GM21515 (cell line): Measurements from ENCODE around the gene LMX1B.

ENCODE experiments used
- ATAC-seq: cut with Tn5 transposase; IDR thresholded peaks from one replicate; pipeline ENCODE4 v1.9.1; 2021; ENCODE audit not compliant: unreplicated experiment

The LMX1B gene

DNA sequence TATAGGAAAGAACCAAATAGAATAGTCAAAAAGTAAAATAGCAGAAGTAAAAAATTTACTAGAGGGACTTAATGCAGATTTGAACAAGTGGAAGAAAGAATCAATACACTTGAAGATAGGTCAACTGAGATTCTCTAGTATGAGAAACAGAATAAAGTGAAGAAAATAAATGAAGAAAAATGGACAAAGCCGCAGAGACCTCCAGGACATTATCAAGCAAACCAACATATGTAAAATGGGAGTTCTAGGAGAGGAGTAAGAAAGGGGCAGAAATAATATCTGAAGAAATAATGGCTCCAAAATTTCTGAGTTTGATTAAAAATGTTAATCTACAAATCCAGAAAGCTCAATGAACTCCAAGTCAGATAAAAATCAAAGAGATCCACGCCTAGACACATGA lies 121.1 kb downstream of the LMX1B start:
- no peak for ATAC-seq

DNA sequence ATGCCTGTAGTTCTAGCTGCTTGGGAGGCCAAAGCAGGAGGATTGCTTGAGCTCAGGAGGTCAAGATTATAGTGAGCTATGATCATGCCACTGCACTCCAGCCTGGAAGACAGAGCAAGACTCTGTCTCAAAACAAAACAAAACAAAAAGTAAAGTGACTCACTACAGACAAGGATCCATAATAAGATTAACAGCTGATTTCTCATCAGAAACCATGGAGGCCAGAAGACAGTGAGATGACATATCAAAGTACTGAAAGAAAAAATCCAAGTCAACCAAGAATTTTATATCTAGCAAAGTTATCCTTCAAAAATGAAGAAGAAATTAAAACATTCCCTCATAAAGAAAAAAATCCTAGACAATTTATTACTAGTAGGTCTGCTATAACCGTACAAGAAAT lies 121.8 kb downstream of the LMX1B start:
- ATAC-seq, result no peak

GRCh38 chr9:126738553-126738952 lies 124.8 kb downstream of the LMX1B start:
- no peak for ATAC-seq

DNA sequence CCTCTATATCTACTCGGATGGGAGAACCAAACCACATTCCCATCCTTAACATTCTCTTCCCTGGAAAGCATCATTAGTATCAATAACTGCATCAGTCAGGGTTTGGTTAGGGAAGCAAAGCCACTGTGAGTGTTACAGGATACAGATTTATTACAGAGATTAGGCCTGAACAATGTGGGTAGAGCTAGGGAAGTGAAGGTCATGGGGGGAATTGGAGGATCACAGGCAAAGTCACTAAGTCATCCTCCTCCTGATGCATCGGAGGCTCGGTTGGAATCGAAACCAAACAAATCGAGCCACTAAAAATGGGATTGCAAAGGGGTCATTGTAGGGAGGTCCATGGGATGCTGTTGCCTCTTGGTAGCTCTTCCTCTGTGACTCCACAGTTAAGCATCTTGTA lies 129.3 kb downstream of the LMX1B start:
- no peak for ATAC-seq

DNA sequence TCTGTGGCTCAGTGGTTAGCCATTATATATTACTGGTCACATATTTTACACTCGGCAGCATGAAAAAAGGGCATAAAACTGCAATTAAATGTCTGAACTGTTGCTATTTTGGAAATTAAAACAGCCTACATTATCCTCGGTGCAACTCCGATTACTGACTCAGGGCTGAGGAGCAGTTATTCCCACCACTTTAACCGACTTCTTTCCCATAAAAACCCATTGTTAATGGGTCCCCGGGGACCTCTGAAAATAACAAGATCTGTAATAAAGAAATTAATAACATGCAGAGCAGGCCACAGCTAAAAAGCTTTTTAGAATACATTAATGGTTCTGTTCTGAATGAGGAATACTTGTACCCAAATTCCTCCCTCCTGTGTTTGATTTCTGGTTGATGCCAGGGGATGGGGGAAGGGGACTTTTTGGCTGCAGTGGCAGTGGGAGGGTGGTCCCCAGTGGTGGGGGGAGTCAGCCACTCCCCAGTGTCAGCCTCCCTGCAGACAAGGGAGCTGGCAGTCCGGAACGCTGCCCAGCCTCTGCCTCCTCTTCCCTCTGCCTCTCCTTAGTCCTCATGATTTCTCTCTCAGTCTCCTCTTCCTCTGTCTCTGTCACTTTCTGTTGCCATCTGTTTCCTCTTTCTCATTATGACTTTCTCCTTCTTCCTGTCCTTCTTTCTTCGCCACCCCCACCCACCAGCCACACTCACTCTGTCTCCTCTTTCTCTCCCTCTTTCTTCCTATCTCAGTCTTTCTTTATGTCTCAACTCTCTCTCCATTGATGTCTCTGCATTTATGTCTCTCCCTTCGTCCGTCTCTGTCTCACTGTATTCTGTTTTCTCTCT lies 132.1 kb downstream of the LMX1B start:
- no peak for ATAC-seq
